ENCODE results near the gene LYVE1. TPM values are rescaled to one million over a fixed set of nuclear protein-coding genes. Genes with fewer than 3 reads are reported as not detected.
"Not testable (repeated sequence)": the region's sequence is repeated elsewhere in the genome, so short reads cannot be mapped to it uniquely, and the experiment has no call there.

The LYVE1 gene
- total RNA-seq, 1 donor from 2014 or later, result not detected

DNA sequence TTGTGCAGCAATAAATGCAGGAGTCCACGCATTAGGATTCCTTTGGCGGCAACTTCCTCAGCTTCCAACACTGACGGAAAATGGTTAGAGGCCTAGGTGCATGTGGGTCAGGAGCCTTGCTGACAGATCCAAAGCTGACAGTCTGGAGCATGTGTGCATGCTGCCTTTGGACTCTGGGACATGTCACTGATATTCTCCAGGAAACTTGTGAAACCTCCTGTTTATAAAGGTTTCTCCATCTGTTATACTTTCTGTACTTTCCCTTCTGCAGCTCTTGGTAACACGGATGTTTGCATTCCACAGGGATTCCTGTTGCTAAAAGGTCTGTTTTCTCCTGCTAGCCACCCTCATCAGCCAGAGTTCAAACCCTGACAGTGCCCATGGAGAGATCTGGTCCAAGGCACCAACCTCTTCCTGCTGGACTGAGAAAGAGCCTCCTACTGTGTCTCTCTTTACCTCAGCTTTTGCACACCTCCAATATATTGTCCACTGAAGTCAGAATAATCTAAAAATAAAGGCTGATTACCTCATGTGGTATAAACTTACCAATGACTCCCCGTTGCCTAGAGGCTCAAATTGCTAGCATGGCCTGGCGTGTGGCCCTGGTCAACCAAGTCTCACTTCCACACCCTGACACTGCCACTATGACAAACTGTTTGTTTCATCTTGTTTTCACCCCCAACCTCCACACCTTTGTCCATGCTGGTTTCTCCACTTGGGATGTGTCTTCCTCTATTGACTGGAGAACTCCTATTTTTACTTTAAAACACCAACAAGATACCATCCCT, 31.1 kb upstream of the LYVE1 start:
- TF ChIP-seq CTCF (IDR thresholded peaks at IDR 0.05; ENCODE audit: insufficient read depth, low read length, severe bottlenecking), result no peak
- no peak for FAIRE-seq
- Histone ChIP-seq H3K4me3 (ENCODE audit: low read depth, low read length) (no peak overlapping the region), H3K36me3 (ENCODE audit: control insufficient read depth, insufficient read depth, low read length) (no peaks in the 10 kb centered on the region), H3K27me3 (ENCODE audit: control insufficient read depth, insufficient read depth, low read length) (no peaks in the 10 kb centered on the region)
- DNase-seq (ENCODE audit: low read depth), result peak; percentile 50

DNA sequence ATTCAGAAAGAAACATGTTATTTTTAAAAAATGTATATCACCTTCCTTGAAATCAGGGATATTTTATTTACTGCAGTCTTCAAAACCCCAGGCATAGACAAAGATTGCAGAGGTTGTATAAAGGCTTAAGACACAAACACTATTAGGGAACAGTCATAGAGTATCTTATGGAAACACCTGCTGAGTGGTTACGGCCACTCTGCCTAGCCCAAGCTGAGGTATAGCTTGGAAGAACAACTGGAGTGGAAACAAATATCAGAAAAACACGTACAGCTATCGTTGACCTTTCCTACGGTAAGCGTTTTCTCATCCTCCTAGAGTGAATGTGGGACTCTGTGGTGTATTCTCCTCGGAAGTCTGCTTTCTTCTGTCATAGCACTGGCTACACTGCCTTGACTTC, 30.4 kb upstream of the LYVE1 start:
- H3K4me3 ChIP-seq (ENCODE audit: low read depth, low read length), result no peak overlapping the region
- H3K27me3 ChIP-seq (ENCODE audit: control insufficient read depth, insufficient read depth, low read length), result no peaks in the 10 kb centered on the region
- no peak for DNase-seq (ENCODE audit: low read depth)
- no peak for TF ChIP-seq CTCF (IDR thresholded peaks at IDR 0.05; ENCODE audit: insufficient read depth, low read length, severe bottlenecking)
- H3K36me3 ChIP-seq (ENCODE audit: control insufficient read depth, insufficient read depth, low read length), result no peaks in the 10 kb centered on the region
- FAIRE-seq, result no peak

DNA sequence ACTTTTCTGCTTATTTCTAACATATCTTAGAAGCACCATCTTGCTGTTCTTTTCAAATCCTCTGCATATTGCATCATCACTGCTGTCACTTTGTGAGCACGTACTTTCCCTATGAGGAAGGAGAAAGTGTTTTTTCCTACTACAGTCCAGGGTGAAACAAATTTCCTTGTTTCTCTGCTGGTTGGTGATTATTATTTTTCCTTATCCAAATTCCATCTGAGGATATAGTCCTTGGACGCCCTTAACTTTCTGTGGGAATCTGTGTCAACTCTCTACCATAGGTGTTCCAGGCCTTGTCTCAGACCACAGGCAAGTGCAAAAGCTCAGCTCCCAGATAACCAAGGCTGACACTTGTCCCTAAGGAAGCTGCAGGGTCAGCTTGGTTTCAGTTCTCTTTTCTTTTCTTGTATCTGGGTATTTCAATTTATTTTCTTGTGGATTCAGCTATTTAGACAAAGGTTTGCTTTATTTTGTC, 29.4 kb upstream of the LYVE1 start:
- Histone ChIP-seq H3K27me3 (ENCODE audit: control insufficient read depth, insufficient read depth, low read length) (no peaks in the 10 kb centered on the region), H3K4me3 (ENCODE audit: low read depth, low read length) (no peak overlapping the region), H3K36me3 (ENCODE audit: control insufficient read depth, insufficient read depth, low read length) (no peaks in the 10 kb centered on the region)
- FAIRE-seq (no peak), DNase-seq (ENCODE audit: low read depth) (peak; percentile 48)
- TF ChIP-seq CTCF (IDR thresholded peaks at IDR 0.05; ENCODE audit: insufficient read depth, low read length, severe bottlenecking), result no peak

DNA sequence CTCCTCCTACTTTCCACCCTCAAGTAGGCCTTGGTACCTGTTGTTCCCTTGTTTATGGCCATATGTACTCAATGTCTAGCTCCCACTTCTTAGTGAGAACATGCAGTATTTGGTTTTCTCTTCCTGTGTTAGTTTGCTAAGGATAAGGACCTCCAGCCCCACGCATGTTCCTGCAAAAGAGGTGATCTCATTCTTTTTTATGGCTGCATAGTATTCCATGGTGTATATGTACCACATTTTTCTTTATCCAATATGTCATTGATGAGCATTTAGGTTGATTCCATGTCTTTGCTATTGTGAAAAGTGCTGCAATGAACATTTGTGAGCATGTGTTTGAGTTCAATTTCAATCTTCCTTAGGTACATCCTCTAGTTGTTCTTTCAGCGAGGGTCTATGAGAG, 27.4 kb upstream of the LYVE1 start:
- H3K36me3 ChIP-seq (ENCODE audit: control insufficient read depth, insufficient read depth, low read length); H3K4me3 ChIP-seq (ENCODE audit: low read depth, low read length); DNase-seq (ENCODE audit: low read depth); FAIRE-seq; H3K27me3 ChIP-seq (ENCODE audit: control insufficient read depth, insufficient read depth, low read length): not testable (repeated sequence)

GRCh38 chr11:10594407-10594806, 25.9 kb upstream of the LYVE1 start:
- H3K27me3 ChIP-seq (ENCODE audit: control insufficient read depth, insufficient read depth, low read length), result no peaks in the 10 kb centered on the region

DNA sequence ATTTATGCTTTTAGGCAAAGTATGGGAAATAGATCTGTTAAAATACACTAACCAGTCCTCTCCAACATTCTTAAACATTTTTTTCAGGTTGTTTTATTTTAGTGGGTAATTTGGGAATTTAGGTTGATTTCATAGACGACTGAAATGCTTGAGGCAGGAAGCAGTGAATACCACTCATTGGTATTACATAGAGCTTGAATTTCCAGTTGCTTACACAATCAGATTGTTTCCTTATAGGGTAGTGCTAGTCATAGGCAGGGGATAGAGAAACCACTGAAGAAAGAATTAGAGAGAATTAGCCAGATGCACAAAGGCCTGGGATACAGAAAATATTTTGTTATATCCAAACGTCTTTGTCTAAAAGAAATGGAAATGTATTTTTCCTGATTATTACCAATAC, 23.9 kb upstream of the LYVE1 start:
- Histone ChIP-seq H3K27me3 (ENCODE audit: control insufficient read depth, insufficient read depth, low read length) (no peaks in the 10 kb centered on the region), H3K36me3 (ENCODE audit: control insufficient read depth, insufficient read depth, low read length) (no peaks in the 10 kb centered on the region), H3K4me3 (ENCODE audit: low read depth, low read length) (no peak overlapping the region)
- TF ChIP-seq CTCF (IDR thresholded peaks at IDR 0.05; ENCODE audit: insufficient read depth, low read length, severe bottlenecking), result no peak
- no peak for FAIRE-seq
- DNase-seq (ENCODE audit: low read depth), result peak; percentile 96

More at GRCh38 chr11:10594407-10594806, 25.9 kb upstream of the LYVE1 start:
- FAIRE-seq (peak; percentile 95), DNase-seq (ENCODE audit: low read depth) (peak; percentile 99)
- no peaks in the 10 kb centered on the region for H3K36me3 ChIP-seq (ENCODE audit: control insufficient read depth, insufficient read depth, low read length)
- no peak overlapping the region for H3K4me3 ChIP-seq (ENCODE audit: low read depth, low read length)
- TF ChIP-seq CTCF (IDR thresholded peaks at IDR 0.05; ENCODE audit: insufficient read depth, low read length, severe bottlenecking), result no peak
